DOHH2 (cell line): ENCODE data around the gene OXGR1.

Source experiments
- H3F3A ChIP-seq: fragments of 200-600 bp; sonication (generic), shearing (Covaris generic); 2 replicates; pipeline ENCODE4 v1.6.0; 2016; ENCODE audit warnings: antibody characterized with exemption, mild to moderate bottlenecking; ENCODE audit not compliant: control insufficient read depth, insufficient read depth
- H3K27ac ChIP-seq: fragments of 200-600 bp; sonication (generic); 2 replicates; pipeline ENCODE4 v1.5.1; 2014; ENCODE audit warnings: low read depth, mild to moderate bottlenecking, low read length, moderate library complexity
- H3K27me3 ChIP-seq: fragments of 200-600 bp; sonication (generic); 2 replicates; pipeline ENCODE4 v1.6.1; 2014; ENCODE audit warnings: mild to moderate bottlenecking, low read length, mixed read lengths; ENCODE audit not compliant: control insufficient read depth
- H3K36me3 ChIP-seq: fragments of 200-600 bp; sonication (generic); 2 replicates; pipeline ENCODE4 v1.6.1; 2014; ENCODE audit warnings: mild to moderate bottlenecking, low read length, moderate library complexity, mixed read lengths; ENCODE audit not compliant: control insufficient read depth
- H3K4me1 ChIP-seq: fragments of 200-600 bp; sonication (generic); 2 replicates; pipeline ENCODE4 v1.6.1; 2014; ENCODE audit warnings: mild to moderate bottlenecking, low read length, mixed read lengths; ENCODE audit not compliant: control insufficient read depth
- H3K4me2 ChIP-seq: fragments of 200-600 bp; sonication (generic); 2 replicates; pipeline ENCODE4 v1.6.0; 2014; ENCODE audit warnings: mild to moderate bottlenecking, low read length, moderate library complexity
- H3K4me3 ChIP-seq: fragments of 200-600 bp; sonication (generic); 2 replicates; pipeline ENCODE4 v1.5.1; 2014; ENCODE audit warnings: mild to moderate bottlenecking, low read length, mixed read lengths
- H3K79me2 ChIP-seq: fragments of 200-600 bp; sonication (generic); 2 replicates; pipeline ENCODE4 v1.6.1; 2014; ENCODE audit warnings: mild to moderate bottlenecking, low read length, mixed read lengths; ENCODE audit not compliant: control insufficient read depth
- H3K9me2 ChIP-seq: fragments of 200-600 bp; sonication (generic); replicated peaks from 2 replicates; pipeline ENCODE4 v1.6.1; 2014; ENCODE audit warnings: mild to moderate bottlenecking, low read length, mixed read lengths; ENCODE audit not compliant: control insufficient read depth
- H3K9me3 ChIP-seq: fragments of 200-600 bp; sonication (generic); 2 replicates; pipeline ENCODE4 v1.6.1; 2014; ENCODE audit warnings: antibody characterized with exemption, low read length, mixed read lengths; ENCODE audit not compliant: control insufficient read depth, insufficient read depth
- H4K20me1 ChIP-seq: fragments of 200-600 bp; sonication (generic); 2 replicates; pipeline ENCODE4 v1.6.0; 2014; ENCODE audit warnings: low read depth, mild to moderate bottlenecking, antibody characterized with exemption, low read length, moderate library complexity; ENCODE audit not compliant: control insufficient read depth, insufficient read depth
- CTCF ChIP-seq: fragments of 200-600 bp; sonication (generic); IDR thresholded peaks from one replicate; pipeline ENCODE4 v1.5.1; 2014; ENCODE audit warnings: antibody characterized with exemption, mild to moderate bottlenecking, low read depth, low read length; ENCODE audit not compliant: poor library complexity, severe bottlenecking
- EZH2phosphoT487 ChIP-seq: fragments of 200-600 bp; sonication (generic); IDR thresholded peaks from 2 replicates; pipeline ENCODE4 v1.6.1; 2017; ENCODE audit warnings: borderline replicate concordance, mild to moderate bottlenecking, antibody characterized with exemption, low read length, moderate library complexity, mixed read lengths

OXGR1 gene

DNA sequence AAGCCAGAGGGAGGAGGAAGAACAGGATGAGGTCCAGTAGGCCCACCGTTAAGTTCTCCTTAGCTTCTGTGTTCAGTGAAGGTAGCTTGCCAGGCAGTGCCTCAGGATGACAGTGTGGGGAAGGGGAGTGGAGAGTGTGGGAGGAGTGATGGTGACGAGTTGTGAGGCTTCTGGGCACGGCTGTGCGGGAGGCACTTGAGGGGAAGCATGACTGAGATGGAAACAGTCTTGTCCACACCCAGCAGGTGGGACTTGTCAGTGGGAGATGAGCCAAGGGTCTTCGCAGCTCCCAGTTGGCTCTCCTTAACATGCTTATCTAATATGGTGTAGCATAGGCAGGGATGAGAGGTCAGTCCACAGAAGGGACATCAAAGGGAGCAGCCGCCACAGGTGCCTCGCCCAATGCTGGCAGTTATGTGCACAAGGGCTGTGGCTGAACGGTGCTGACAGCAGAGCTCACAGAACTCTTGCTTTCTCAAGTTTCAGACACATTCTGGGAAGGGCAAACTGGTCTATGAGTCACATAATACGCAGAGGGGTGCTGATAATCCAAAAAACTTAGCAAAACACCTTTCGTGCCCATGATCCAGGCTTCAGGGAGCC is 47.5 kb downstream of the OXGR1 start:
- no peak overlapping the region for H3K27ac ChIP-seq
- H4K20me1 ChIP-seq: no peaks in the 10 kb centered on the region
- H3K4me3 ChIP-seq: no peak overlapping the region
- H3F3A ChIP-seq: no peaks in the 10 kb centered on the region
- no peaks in the 10 kb centered on the region for H3K9me3 ChIP-seq
- H3K4me1 ChIP-seq: no peaks in the 10 kb centered on the region
- no peaks in the 10 kb centered on the region for H3K36me3 ChIP-seq
- TF ChIP-seq EZH2phosphoT487: no peak
- no peak for TF ChIP-seq CTCF
- no peaks in the 10 kb centered on the region for H3K27me3 ChIP-seq
- H3K4me2 ChIP-seq: no peak overlapping the region
- no peaks in the 10 kb centered on the region for H3K9me2 ChIP-seq
- no peaks in the 10 kb centered on the region for H3K79me2 ChIP-seq

DNA sequence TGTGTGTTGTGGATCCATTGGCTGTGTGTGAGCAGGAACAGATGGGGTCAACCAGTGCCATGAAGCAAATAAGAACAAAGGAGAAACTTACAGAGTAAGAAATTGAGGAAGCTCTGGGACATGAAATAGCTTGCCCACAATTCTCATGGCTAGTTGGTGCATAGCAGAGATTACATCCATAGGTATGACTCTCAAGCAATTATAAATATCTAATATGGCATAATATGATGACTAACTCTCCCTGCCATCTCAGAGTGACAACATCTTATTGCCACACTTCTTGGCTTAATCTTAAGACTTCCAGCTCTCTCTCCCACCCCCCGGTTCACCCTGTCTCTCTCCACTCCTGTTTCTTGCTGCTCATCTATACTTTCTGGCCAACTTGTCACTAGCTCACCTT is 53.3 kb downstream of the OXGR1 start:
- no peaks in the 10 kb centered on the region for H3K36me3 ChIP-seq
- no peaks in the 10 kb centered on the region for H3F3A ChIP-seq
- H3K4me3 ChIP-seq: no peak overlapping the region
- H3K9me2 ChIP-seq: no peaks in the 10 kb centered on the region
- no peaks in the 10 kb centered on the region for H4K20me1 ChIP-seq
- H3K9me3 ChIP-seq: no peaks in the 10 kb centered on the region
- H3K4me2 ChIP-seq: no peak overlapping the region
- TF ChIP-seq EZH2phosphoT487 (no peak), CTCF (no peak)
- H3K27me3 ChIP-seq: no peaks in the 10 kb centered on the region
- no peaks in the 10 kb centered on the region for H3K4me1 ChIP-seq
- no peak overlapping the region for H3K27ac ChIP-seq
- H3K79me2 ChIP-seq: no peaks in the 10 kb centered on the region

GRCh38 chr13:96935901-96936300 is 58.4 kb downstream of the OXGR1 start:
- H3K27me3 ChIP-seq: no peaks in the 10 kb centered on the region
- no peak for TF ChIP-seq EZH2phosphoT487
- no peak for TF ChIP-seq CTCF

More at GRCh38 chr13:96935901-96936300, 58.4 kb downstream of the OXGR1 start:
- H3K79me2 ChIP-seq: no peaks in the 10 kb centered on the region
- H3K4me1 ChIP-seq: no peaks in the 10 kb centered on the region
- H3K9me3 ChIP-seq: no peaks in the 10 kb centered on the region
- H3K9me2 ChIP-seq: no peaks in the 10 kb centered on the region
- H3K4me3 ChIP-seq: no peak overlapping the region
- H3F3A ChIP-seq: no peaks in the 10 kb centered on the region
- no peak overlapping the region for H3K4me2 ChIP-seq
- H3K36me3 ChIP-seq: no peaks in the 10 kb centered on the region
- H3K27ac ChIP-seq: no peak overlapping the region
- H4K20me1 ChIP-seq: no peaks in the 10 kb centered on the region
